H1 (cell line): Measurements from ENCODE around the gene PGM1. TPM values are rescaled to one million over a fixed set of nuclear protein-coding genes. Genes with fewer than 3 reads are reported as not detected.

ENCODE experiments used
- CTCF ChIA-PET: fragments of 300-600 bp; sonication (Branson Sonifier 250); formaldehyde crosslinking; loops from one replicate; lab custom pipeline; 2021; ENCODE audit not compliant: partially characterized antibody; lab: Charles Lee
- POLR2A ChIA-PET: fragments of 300-600 bp; sonication (Branson Sonifier 250); formaldehyde crosslinking; loops from one replicate; lab custom pipeline; 2021; ENCODE audit warnings: inconsistent platforms; ENCODE audit not compliant: partially characterized antibody; lab: Charles Lee
- DNase-seq, 2 experiments: peaks; one replicate each; pipeline versions ENCODE4 v3.0.0 to v3.0.0-alpha.2; 2010 to 2022; ENCODE audit warnings: low spot score in 2 of 2, low read depth in 1 of 2, mixed read lengths in 1 of 2
- FAIRE-seq: peaks from 2 replicates; lab custom pipeline; 2011; peaks lifted over from hg19 to GRCh38; lab: Jason Lieb, UNC
- H2AFZ ChIP-seq: 2 replicates; pipeline ENCODE4 v1.8.1; 2012; ENCODE audit warnings: low read length, inconsistent platforms
- H2AK5ac ChIP-seq: 2 replicates; pipeline ENCODE4 v1.6.1; 2013; ENCODE audit warnings: low read depth, low read length
- H2BK120ac ChIP-seq: replicated peaks from 2 replicates; pipeline ENCODE3; 2013; ENCODE audit warnings: low read depth, low read length, inconsistent platforms
- H2BK12ac ChIP-seq: 2 replicates; pipeline ENCODE4 v1.6.1; 2013; ENCODE audit warnings: low read depth, low read length
- H2BK15ac ChIP-seq: 2 replicates; pipeline ENCODE4 v1.6.1; 2013; ENCODE audit warnings: low read length
- H2BK20ac ChIP-seq: 2 replicates; pipeline ENCODE4 v1.6.1; 2013; ENCODE audit warnings: low read length
- H2BK5ac ChIP-seq: 2 replicates; pipeline ENCODE4 v1.6.1; 2013; ENCODE audit warnings: low read depth, low read length
- H3K14ac ChIP-seq: 2 replicates; pipeline ENCODE4 v1.6.1; 2013; ENCODE audit warnings: inconsistent platforms; ENCODE audit not compliant: insufficient read length
- H3K18ac ChIP-seq: 2 replicates; pipeline ENCODE4 v1.6.1; 2013; ENCODE audit warnings: low read length; ENCODE audit errors: extremely low read depth
- H3K23ac ChIP-seq: 2 replicates; pipeline ENCODE4 v1.6.1; 2013; ENCODE audit warnings: inconsistent platforms; ENCODE audit not compliant: insufficient read length
- H3K23me2 ChIP-seq: 2 replicates; pipeline ENCODE4 v1.6.1; 2013; ENCODE audit warnings: low read depth, low read length
- H3K27ac ChIP-seq: 2 replicates; pipeline ENCODE4 v1.6.1; 2011; ENCODE audit warnings: low read depth, low read length, inconsistent platforms
- H3K27me3 ChIP-seq, 4 experiments: replicated peaks in 1 of 4; 1 replicate in 1 of 4; 2 replicates in 3 of 4; pipeline versions ENCODE4 v1.6.1 to v1.8.1; 2011 to 2013; ENCODE audit warnings: low read length in 3 of 4, mild to moderate bottlenecking in 3 of 4, inconsistent platforms in 2 of 4, mixed read lengths in 2 of 4, moderate library complexity in 1 of 4; ENCODE audit not compliant: control insufficient read depth in 3 of 4, insufficient read depth in 3 of 4; ENCODE audit errors: extremely low read depth in 1 of 4
- H3K36me3 ChIP-seq, 4 experiments: 2 replicates each; pipeline versions ENCODE4 v1.6.1 to v1.8.1; 2011 to 2013; ENCODE audit warnings: mild to moderate bottlenecking in 4 of 4, low read length in 3 of 4, moderate library complexity in 2 of 4, control low read depth in 1 of 4, inconsistent platforms in 1 of 4; ENCODE audit not compliant: insufficient read depth in 4 of 4, control insufficient read depth in 2 of 4
- H3K4ac ChIP-seq: replicated peaks from 2 replicates; pipeline ENCODE3; 2013; ENCODE audit warnings: low read length, low read depth, mixed read lengths, inconsistent platforms; ENCODE audit not compliant: insufficient read length
- H3K4me1 ChIP-seq, 4 experiments: replicated peaks in 1 of 4; 1 replicate in 1 of 4; 2 replicates in 3 of 4; pipeline versions ENCODE4 v1.6.1 to v1.8.1; 2011 to 2013; ENCODE audit warnings: low read length in 3 of 4, inconsistent platforms in 2 of 4, mixed read lengths in 1 of 4; ENCODE audit not compliant: insufficient read depth in 4 of 4, control insufficient read depth in 3 of 4
- H3K4me2 ChIP-seq, 2 experiments: 2 replicates each; pipeline versions ENCODE4 v1.6.1 to v1.8.1; 2011 to 2013; ENCODE audit warnings: low read depth in 2 of 2, low read length in 2 of 2, control low read depth in 1 of 2, inconsistent platforms in 1 of 2, mild to moderate bottlenecking in 1 of 2; ENCODE audit not compliant: insufficient read depth in 1 of 2
- H3K4me3 ChIP-seq, 4 experiments: fragments of 200-600, 300-600 bp in 1 of 4; sonication (generic), shearing (Covaris generic), sonication (Bioruptor Twin) in 1 of 4; 2 replicates each; pipeline versions ENCODE4 v1.5.1 to v1.8.1; 2011 to 2016; ENCODE audit warnings: low read length in 4 of 4, low read depth in 3 of 4, control low read depth in 2 of 4, inconsistent platforms in 2 of 4, mild to moderate bottlenecking in 2 of 4, mixed read lengths in 1 of 4, moderate library complexity in 1 of 4; ENCODE audit not compliant: insufficient read depth in 2 of 4; ENCODE audit errors: extremely low read depth in 1 of 4
- H3K56ac ChIP-seq: replicated peaks from 2 replicates; pipeline ENCODE3; 2013; ENCODE audit warnings: low read depth, mild to moderate bottlenecking, mixed read lengths, low read length, inconsistent platforms; ENCODE audit not compliant: insufficient read length
- H3K79me1 ChIP-seq: 2 replicates; pipeline ENCODE4 v1.6.1; 2013; ENCODE audit warnings: low read depth, low read length, control low read depth
- H3K79me2 ChIP-seq, 2 experiments: 2 replicates each; pipeline versions ENCODE4 v1.6.1 to v1.8.1; 2012 to 2013; ENCODE audit warnings: low read length in 2 of 2, mild to moderate bottlenecking in 2 of 2, inconsistent platforms in 1 of 2; ENCODE audit not compliant: insufficient read depth in 2 of 2, control insufficient read depth in 1 of 2
- H3K9ac ChIP-seq, 4 experiments: replicated peaks in 1 of 4; 1 replicate in 1 of 4; 2 replicates in 3 of 4; pipeline versions ENCODE4 v1.6.1 to v1.8.1; 2011 to 2013; ENCODE audit warnings: low read depth in 3 of 4, low read length in 3 of 4, control low read depth in 2 of 4, mild to moderate bottlenecking in 2 of 4, moderate library complexity in 2 of 4, inconsistent platforms in 1 of 4; ENCODE audit errors: extremely low read depth in 1 of 4
- H3K9me3 ChIP-seq, 2 experiments: 2 replicates each; pipeline versions ENCODE4 v1.6.1 to v1.8.1; 2012 to 2013; ENCODE audit warnings: mild to moderate bottlenecking in 2 of 2, moderate library complexity in 2 of 2, control low read depth in 1 of 2, inconsistent platforms in 1 of 2, low read depth in 1 of 2, low read length in 1 of 2, mixed read lengths in 1 of 2; ENCODE audit not compliant: insufficient read depth in 2 of 2
- H4K20me1 ChIP-seq, 2 experiments: replicated peaks in 1 of 2; 2 replicates each; pipeline versions ENCODE3 to v1.8.1; 2011 to 2013; ENCODE audit warnings: inconsistent platforms in 2 of 2, low read length in 2 of 2, mild to moderate bottlenecking in 1 of 2; ENCODE audit not compliant: insufficient read depth in 2 of 2, control insufficient read depth in 1 of 2
- H4K5ac ChIP-seq: 2 replicates; pipeline ENCODE4 v1.6.1; 2013; ENCODE audit warnings: low read length, low read depth, mixed read lengths, inconsistent platforms; ENCODE audit not compliant: insufficient read length
- H4K8ac ChIP-seq: 2 replicates; pipeline ENCODE4 v1.8.0; 2013; ENCODE audit warnings: mild to moderate bottlenecking, moderate library complexity, low read length, inconsistent platforms; ENCODE audit not compliant: insufficient read depth; ENCODE audit errors: extremely low read depth
- H4K91ac ChIP-seq: replicated peaks from 2 replicates; pipeline ENCODE3; 2013; ENCODE audit warnings: low read length, mixed read lengths, inconsistent platforms; ENCODE audit not compliant: insufficient read length
- ATF2 ChIP-seq: IDR thresholded peaks from 2 replicates; pipeline ENCODE4 v1.6.1; 2012; ENCODE audit warnings: low read length, inconsistent platforms
- CHD2 ChIP-seq: IDR thresholded peaks from 2 replicates; pipeline ENCODE4 v1.6.1; 2012; ENCODE audit warnings: low read length, improper control_type of control experiment
- CTBP2 ChIP-seq: IDR thresholded peaks from 2 replicates; pipeline ENCODE4 v1.7.0; 2011; ENCODE audit warnings: borderline replicate concordance, mild to moderate bottlenecking, moderate library complexity, mixed read lengths, low read length; ENCODE audit not compliant: insufficient read depth, insufficient read length
- KDM1A ChIP-seq: fragments of 200-600, 300-600 bp; sonication (generic); IDR thresholded peaks from 2 replicates; pipeline ENCODE4 v1.7.1; 2016; ENCODE audit warnings: mild to moderate bottlenecking, low read length, borderline replicate concordance
- MAFK ChIP-seq: IDR thresholded peaks from 2 replicates; pipeline ENCODE4 v1.6.1; 2012; ENCODE audit warnings: low read depth, mild to moderate bottlenecking, improper control_type of control experiment, low read length
- NANOG ChIP-seq: IDR thresholded peaks from 2 replicates; pipeline ENCODE4 v1.6.1; 2011; ENCODE audit warnings: low read length, low read depth, mild to moderate bottlenecking, inconsistent platforms; ENCODE audit not compliant: insufficient read depth, poor library complexity, severe bottlenecking
- RBBP5 ChIP-seq: IDR thresholded peaks from 2 replicates; pipeline ENCODE4 v1.7.1; 2012; ENCODE audit warnings: low read depth, mild to moderate bottlenecking, inconsistent platforms, low read length, moderate library complexity, borderline replicate concordance
- RNF2 ChIP-seq: fragments of 200-900, 300-1000 bp; sonication (generic); IDR thresholded peaks from 2 replicates; pipeline ENCODE4 v1.7.1; 2016; ENCODE audit warnings: borderline replicate concordance, low read depth, mild to moderate bottlenecking, antibody characterized with exemption, low read length; ENCODE audit not compliant: poor library complexity, severe bottlenecking; ENCODE audit errors: missing control alignments
- SIN3A ChIP-seq, 2 experiments: IDR thresholded peaks in 1 of 2; conservative IDR thresholded peaks in 1 of 2; 2 replicates each; pipeline ENCODE4 v1.6.1; 2011 to 2012; ENCODE audit warnings: low read length in 2 of 2, improper control_type of control experiment in 1 of 2, low read depth in 1 of 2, mild to moderate bottlenecking in 1 of 2
- SIX5 ChIP-seq: IDR thresholded peaks from 2 replicates; pipeline ENCODE4 v1.6.1; 2011; ENCODE audit warnings: mild to moderate bottlenecking, low read depth, low read length
- WGBS, 2 experiments: shearing (Covaris generic) in 1 of 2; methylation state at CpG; one replicate each; pipeline versions ENCODE4 v1.1.6 to v1.1.7; 2013 to 2015; ENCODE audit warnings: low lambda C conversion rate in 2 of 2, mixed read lengths in 2 of 2, inconsistent platforms in 1 of 2, low coverage in 1 of 2, missing lambda C conversion rate in 1 of 2; ENCODE audit not compliant: insufficient replicate concordance in 2 of 2, insufficient coverage in 1 of 2, insufficient read length in 1 of 2; ENCODE audit errors: extremely low coverage in 1 of 2, missing lambda C conversion rate in 1 of 2; 5-methylcytosine and 5-hydroxymethylcytosine counted together
- polyA plus RNA-seq, 7 experiments: library from polyadenylated mRNA; depleted of rRNA in 3 of 7; stranded (reverse) in 5 of 7; unstranded in 2 of 7; fragments of >200 nt in 5 of 7; fragments of 200-250 nt in 2 of 7; gene quantifications; 1 replicate in 5 of 7; 2 replicates in 1 of 7; 4 replicates in 1 of 7; pipeline versions ENCODE4 v1.2.1 to v1.2.3, GENCODE V29; 2011 to 2013; ENCODE audit warnings: missing spikeins in 2 of 7, mixed read lengths in 2 of 7
- total RNA-seq: library from RNA; stranded (reverse); fragmentation: NEBNext Ultra II Directional; extraction: Animal tissue kit (Norgen Biotek cat#: 25700); gene quantifications from 2 replicates; pipeline ENCODE4 v1.2.1, GENCODE V29; 2021

PGM1 gene
- total and polyA plus RNA-seq, 2 of the 8 experiments (the other 6 are each of a cell fraction or from before 2014, with no cell fraction given): 33.0 to 65.4 TPM

DNA sequence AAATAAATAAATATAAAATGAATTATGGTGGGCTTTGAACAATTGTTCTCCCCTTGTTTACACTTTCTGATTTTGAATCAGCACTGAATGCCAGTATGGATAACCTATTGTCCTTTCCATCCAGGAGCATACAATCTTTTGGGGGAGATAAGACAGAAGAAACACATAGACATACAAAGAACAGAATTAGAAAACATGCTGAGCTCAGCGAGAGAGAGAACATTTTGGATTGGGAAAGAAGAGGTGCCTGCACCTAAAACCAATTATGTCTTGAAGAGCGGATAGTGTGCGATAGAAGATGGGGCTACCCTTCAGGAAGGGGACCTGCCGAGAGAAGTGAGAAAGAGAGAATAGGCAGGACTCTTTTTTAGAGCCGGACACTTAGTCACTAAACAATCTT, 6.6 kb downstream of the PGM1 start:
- Histone ChIP-seq H2BK15ac (no peak overlapping the region), H2AFZ (no peak overlapping the region), H3K18ac (no peak overlapping the region), H3K9ac (no peak overlapping the region), H2BK12ac (no peak overlapping the region), H4K20me1 (peaks cover 0 to 4% of the 10 kb centered on the region in 2 experiments), H2BK5ac (no peak overlapping the region), H3K27ac (no peak overlapping the region), H4K5ac (no peak overlapping the region), H2AK5ac (no peak overlapping the region), H3K79me1 (peaks cover 5% of the 10 kb centered on the region; the same call in 1 of the 2 replicates), H2BK20ac (no peak overlapping the region), H3K4ac (no peak overlapping the region), H3K4me1 (peaks cover 0 to 4% (median 0%) of the 10 kb centered on the region in 4 experiments; a peak in 2 of 7 replicates), H3K9me3 (no peaks in the 10 kb centered on the region), H3K23ac (no peak overlapping the region), H3K14ac (no peak overlapping the region), H3K27me3 (no peaks in the 10 kb centered on the region; a peak in 1 of 7 replicates), H4K8ac (no peak overlapping the region), H3K4me3 (no peak overlapping the region), H3K4me2 (no peak overlapping the region), H2BK120ac (no peak overlapping the region), H4K91ac (no peak overlapping the region), H3K23me2 (no peaks in the 10 kb centered on the region), H3K56ac (no peak overlapping the region), H3K36me3 (no peaks in the 10 kb centered on the region), H3K79me2 (peaks cover 0 to 5% of the 10 kb centered on the region in 2 experiments; a peak in 1 of 4 replicates)
- ChIA-PET CTCF (no interaction called here), POLR2A (interaction anchor here (0.9 kb wide), 1 partner anchor 12 kb away, joined by 3 read pairs; no protein-coding TSS in a partner anchor)
- FAIRE-seq (no peak), DNase-seq (no peak)
- 93% methylated on average over 5 of the region's 5 CpGs; no CpG with 5 or more reads in 1 of the 2 experiments for WGBS, 2 experiments
- TF ChIP-seq RBBP5 (no peak), SIN3A (conservative IDR thresholded peaks at IDR 0.05 in 1 of 2, IDR thresholded peaks at IDR 0.05 in 1 of 2; ENCODE audit: low read depth in 1 of 2, low read length in 2 of 2) (no peak), CTBP2 (no peak), NANOG (no peak), CHD2 (no peak), KDM1A (no peak), RNF2 (no peak), SIX5 (no peak), MAFK (no peak), ATF2 (no peak)
